Right lung (tissue), 5 donors: ENCODE results near the gene TAF3. TPM values are rescaled to one million over a fixed set of nuclear protein-coding genes. Genes with fewer than 3 reads are reported as not detected.
"Not testable (repeated sequence)": the region's sequence is repeated elsewhere in the genome, so short reads cannot be mapped to it uniquely, and the experiment has no call there.

Experiments used
- DNase-seq, 2 donors: peaks; one replicate each; pipeline ENCODE4 v3.0.0-alpha.2; 2013
- polyA plus RNA-seq, 5 donors: library from polyadenylated mRNA; unstranded; fragments of 120-200 nt; gene quantifications; one replicate each; pipeline versions ENCODE4 v1.2.1 to v1.2.3, GENCODE V29; 2013; ENCODE audit warnings: inconsistent platforms in 1 of 5, low replicate concordance in 1 of 5; ENCODE audit not compliant: insufficient read length in 5 of 5, insufficient read depth in 1 of 5

The TAF3 gene
- polyA plus RNA-seq, 5 donors: 8.3 to 9.7 (median 9.0) TPM

GRCh38 chr10:7811000-7811399, 7.3 kb upstream of the TAF3 start:
- no peak for DNase-seq

GRCh38 chr10:7811743-7812142, 6.6 kb upstream of the TAF3 start:
- not testable (repeated sequence) for DNase-seq

- no peak for DNase-seq
These were observed 4.8 kb upstream of the TAF3 start for GRCh38 chr10:7813481-7813880.

GRCh38 chr10:7817576-7817975, 729 bp upstream of the TAF3 start:
- no peak for DNase-seq

- no peak for DNase-seq
These were observed 366 bp upstream of the TAF3 start for GRCh38 chr10:7817984-7818294.

GRCh38 chr10:7819121-7819460, 786 bp downstream of the TAF3 start:
- peak in 1 of 2 donors; percentile 15 for DNase-seq

GRCh38 chr10:7824251-7824650, 5.9 kb downstream of the TAF3 start:
- no peak for DNase-seq

- no peak for DNase-seq
These were observed 8.7 kb downstream of the TAF3 start for GRCh38 chr10:7826971-7827370.

- DNase-seq: no peak
These were observed 11.1 kb downstream of the TAF3 start for GRCh38 chr10:7829289-7829834.

GRCh38 chr10:7832060-7832459, 13.8 kb downstream of the TAF3 start:
- DNase-seq: no peak

- DNase-seq: no peak
These were observed 14.9 kb downstream of the TAF3 start for GRCh38 chr10:7833210-7833609.

GRCh38 chr10:7834262-7834661, 16.0 kb downstream of the TAF3 start:
- DNase-seq: no peak

- no peak for DNase-seq
These were observed 18.3 kb downstream of the TAF3 start for GRCh38 chr10:7836571-7836970.

GRCh38 chr10:7846591-7846990, 28.3 kb downstream of the TAF3 start:
- no peak for DNase-seq

- DNase-seq: no peak
These were observed 35.0 kb downstream of the TAF3 start for GRCh38 chr10:7853226-7853842.

GRCh38 chr10:7853890-7854289, 35.6 kb downstream of the TAF3 start:
- no peak for DNase-seq

- DNase-seq: no peak
These were observed 36.9 kb downstream of the TAF3 start for GRCh38 chr10:7855205-7855604.

GRCh38 chr10:7856678-7857077, 38.4 kb downstream of the TAF3 start:
- no peak for DNase-seq

GRCh38 chr10:7857262-7857661, 39.0 kb downstream of the TAF3 start:
- DNase-seq: no peak

GRCh38 chr10:7861509-7862120, 43.3 kb downstream of the TAF3 start:
- DNase-seq: no peak

- DNase-seq: no peak
These were observed 43.8 kb downstream of the TAF3 start for GRCh38 chr10:7862121-7862514.

- DNase-seq: no peak
These were observed 47.9 kb downstream of the TAF3 start for GRCh38 chr10:7866176-7866575.

GRCh38 chr10:7872041-7872442, 53.7 kb downstream of the TAF3 start:
- DNase-seq: peak in 1 of 2 donors; percentile 30

- DNase-seq: no peak
These were observed 56.6 kb downstream of the TAF3 start for GRCh38 chr10:7874864-7875263.
